Stomach (tissue), 4 donors: Measurements from ENCODE around the gene ERBB4.

ENCODE experiments used
- EP300 ChIP-seq: sonication (generic); formaldehyde crosslinking; IDR thresholded peaks from one replicate; pipeline ENCODE4 v1.6.1; 2017; ENCODE audit warnings: antibody characterized with exemption
- POLR2AphosphoS5 ChIP-seq, 3 donors: sonication (generic); formaldehyde crosslinking; IDR thresholded peaks; one replicate each; pipeline ENCODE4 v1.6.1; 2016; ENCODE audit warnings: antibody characterized with exemption in 3 of 3
- TF ChIP-seq, protein P1 (sequence below), 7 experiments: fragments of 450-650 bp in 4 of 7; fragments of 200-600 bp in 3 of 7; sonication (generic) in 3 of 7; IDR thresholded peaks; one replicate each; pipeline ENCODE4 v1.5.1; 2016 to 2019; ENCODE audit warnings: antibody characterized with exemption in 7 of 7, control low read depth in 2 of 7, mild to moderate bottlenecking in 1 of 7

DNA sequence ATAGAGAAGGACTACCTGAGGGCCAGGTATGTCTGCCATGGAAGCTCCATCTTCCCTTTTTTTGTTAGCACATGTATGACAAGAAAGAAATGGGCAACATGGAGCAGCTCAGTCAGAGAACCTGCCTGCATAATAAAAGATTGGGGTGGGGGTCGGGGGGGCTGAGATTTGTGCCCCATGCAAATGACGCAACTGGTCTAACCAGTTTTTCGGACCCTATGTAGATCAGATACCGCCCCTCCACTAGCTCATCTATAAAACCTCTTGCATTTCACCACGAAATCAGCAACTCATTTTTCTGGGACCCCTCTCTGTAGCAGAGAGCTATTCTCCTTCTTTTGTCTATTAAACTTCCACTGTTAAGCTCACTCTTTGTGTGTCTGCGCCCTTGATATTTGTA lies 657.2 kb downstream of the ERBB4 start:
- TF ChIP-seq POLR2AphosphoS5 (IDR thresholded peaks at IDR 0.05) (no peak), EP300 (no peak)
- TF ChIP-seq, protein P1, sequence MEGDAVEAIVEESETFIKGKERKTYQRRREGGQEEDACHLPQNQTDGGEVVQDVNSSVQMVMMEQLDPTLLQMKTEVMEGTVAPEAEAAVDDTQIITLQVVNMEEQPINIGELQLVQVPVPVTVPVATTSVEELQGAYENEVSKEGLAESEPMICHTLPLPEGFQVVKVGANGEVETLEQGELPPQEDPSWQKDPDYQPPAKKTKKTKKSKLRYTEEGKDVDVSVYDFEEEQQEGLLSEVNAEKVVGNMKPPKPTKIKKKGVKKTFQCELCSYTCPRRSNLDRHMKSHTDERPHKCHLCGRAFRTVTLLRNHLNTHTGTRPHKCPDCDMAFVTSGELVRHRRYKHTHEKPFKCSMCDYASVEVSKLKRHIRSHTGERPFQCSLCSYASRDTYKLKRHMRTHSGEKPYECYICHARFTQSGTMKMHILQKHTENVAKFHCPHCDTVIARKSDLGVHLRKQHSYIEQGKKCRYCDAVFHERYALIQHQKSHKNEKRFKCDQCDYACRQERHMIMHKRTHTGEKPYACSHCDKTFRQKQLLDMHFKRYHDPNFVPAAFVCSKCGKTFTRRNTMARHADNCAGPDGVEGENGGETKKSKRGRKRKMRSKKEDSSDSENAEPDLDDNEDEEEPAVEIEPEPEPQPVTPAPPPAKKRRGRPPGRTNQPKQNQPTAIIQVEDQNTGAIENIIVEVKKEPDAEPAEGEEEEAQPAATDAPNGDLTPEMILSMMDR (IDR thresholded peaks at IDR 0.05): no peak
